ENCODE results near the gene PPP1R7.

DNA sequence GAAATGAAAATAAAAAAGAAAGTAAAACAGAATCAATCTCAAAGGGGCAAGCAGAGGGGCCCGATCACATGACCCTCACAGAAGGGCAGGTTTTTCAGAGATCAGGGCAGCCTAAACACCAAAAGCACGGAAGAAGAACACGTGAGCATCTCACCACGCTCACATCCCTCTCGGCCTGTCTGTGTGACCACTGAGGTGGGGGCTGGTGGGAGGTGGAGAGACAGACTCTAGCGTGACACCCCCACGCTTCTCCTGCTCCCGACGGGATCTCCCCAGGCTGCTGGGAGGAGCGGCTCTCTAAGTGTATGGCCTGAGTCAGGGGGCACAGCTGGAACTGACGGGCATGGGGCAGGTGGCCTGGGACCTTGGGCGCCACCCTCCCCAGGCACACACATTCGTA is 24.6 kb upstream of the PPP1R7 start:
- TF ChIP-seq, protein P1, sequence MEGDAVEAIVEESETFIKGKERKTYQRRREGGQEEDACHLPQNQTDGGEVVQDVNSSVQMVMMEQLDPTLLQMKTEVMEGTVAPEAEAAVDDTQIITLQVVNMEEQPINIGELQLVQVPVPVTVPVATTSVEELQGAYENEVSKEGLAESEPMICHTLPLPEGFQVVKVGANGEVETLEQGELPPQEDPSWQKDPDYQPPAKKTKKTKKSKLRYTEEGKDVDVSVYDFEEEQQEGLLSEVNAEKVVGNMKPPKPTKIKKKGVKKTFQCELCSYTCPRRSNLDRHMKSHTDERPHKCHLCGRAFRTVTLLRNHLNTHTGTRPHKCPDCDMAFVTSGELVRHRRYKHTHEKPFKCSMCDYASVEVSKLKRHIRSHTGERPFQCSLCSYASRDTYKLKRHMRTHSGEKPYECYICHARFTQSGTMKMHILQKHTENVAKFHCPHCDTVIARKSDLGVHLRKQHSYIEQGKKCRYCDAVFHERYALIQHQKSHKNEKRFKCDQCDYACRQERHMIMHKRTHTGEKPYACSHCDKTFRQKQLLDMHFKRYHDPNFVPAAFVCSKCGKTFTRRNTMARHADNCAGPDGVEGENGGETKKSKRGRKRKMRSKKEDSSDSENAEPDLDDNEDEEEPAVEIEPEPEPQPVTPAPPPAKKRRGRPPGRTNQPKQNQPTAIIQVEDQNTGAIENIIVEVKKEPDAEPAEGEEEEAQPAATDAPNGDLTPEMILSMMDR (IDR thresholded peaks at IDR 0.05) = no peak
- TF ChIP-seq POLR2AphosphoS5 (IDR thresholded peaks at IDR 0.05) = no peak
